ENCODE results near the gene FAM53B.

FAM53B gene

GRCh38 chr10:124679401-124679800, 64.8 kb downstream of the FAM53B start:
- no peak for TF ChIP-seq CTCF (IDR thresholded peaks at IDR 0.05)

- TF ChIP-seq CTCF (IDR thresholded peaks at IDR 0.05) = no peak
Observed at GRCh38 chr10:124678557-124679240, 65.5 kb downstream of the FAM53B start.

- TF ChIP-seq CTCF (IDR thresholded peaks at IDR 0.05) = no peak
Observed at GRCh38 chr10:124677749-124678556, 66.2 kb downstream of the FAM53B start.

GRCh38 chr10:124677293-124677699, 66.9 kb downstream of the FAM53B start:
- no peak for TF ChIP-seq CTCF (IDR thresholded peaks at IDR 0.05)

- TF ChIP-seq CTCF (IDR thresholded peaks at IDR 0.05) = no peak
Observed at GRCh38 chr10:124676416-124677062, 67.6 kb downstream of the FAM53B start.

- TF ChIP-seq CTCF (IDR thresholded peaks at IDR 0.05) = no peak
Observed at GRCh38 chr10:124675824-124676223, 68.4 kb downstream of the FAM53B start.

- TF ChIP-seq CTCF (IDR thresholded peaks at IDR 0.05) = no peak
Observed at GRCh38 chr10:124675261-124675660, 68.9 kb downstream of the FAM53B start.
